ENCODE results near the gene PPIF.

The PPIF gene

GRCh38 chr10:79386637-79387465 lies 39.6 kb downstream of the PPIF start:
- no peak for DNase-seq (ENCODE audit: low read depth, low spot score)

- DNase-seq (ENCODE audit: low read depth, low spot score): no peak
Measured at GRCh38 chr10:79387466-79387973, 40.3 kb downstream of the PPIF start.

GRCh38 chr10:79387974-79388850 lies 40.9 kb downstream of the PPIF start:
- no peak for DNase-seq (ENCODE audit: low read depth, low spot score)

- no peak for DNase-seq (ENCODE audit: low read depth, low spot score)
Measured at GRCh38 chr10:79390057-79390456, 42.8 kb downstream of the PPIF start.

GRCh38 chr10:79390551-79391229 lies 43.4 kb downstream of the PPIF start:
- no peak for DNase-seq (ENCODE audit: low read depth, low spot score)

- DNase-seq (ENCODE audit: low read depth, low spot score): no peak
Measured at GRCh38 chr10:79391231-79392019, 44.2 kb downstream of the PPIF start.

GRCh38 chr10:79392020-79392398 lies 44.7 kb downstream of the PPIF start:
- DNase-seq (ENCODE audit: low read depth, low spot score): no peak

GRCh38 chr10:79392506-79393176 lies 45.4 kb downstream of the PPIF start:
- DNase-seq (ENCODE audit: low read depth, low spot score): no peak

- DNase-seq (ENCODE audit: low read depth, low spot score): no peak
Measured at GRCh38 chr10:79393221-79393923, 46.1 kb downstream of the PPIF start.

- no peak for DNase-seq (ENCODE audit: low read depth, low spot score)
Measured at GRCh38 chr10:79393924-79394610, 46.8 kb downstream of the PPIF start.

- no peak for DNase-seq (ENCODE audit: low read depth, low spot score)
Measured at GRCh38 chr10:79394664-79395063, 47.4 kb downstream of the PPIF start.

- DNase-seq (ENCODE audit: low read depth, low spot score): no peak
Measured at GRCh38 chr10:79396520-79396919, 49.3 kb downstream of the PPIF start.

GRCh38 chr10:79397051-79397450 lies 49.8 kb downstream of the PPIF start:
- no peak for DNase-seq (ENCODE audit: low read depth, low spot score)

GRCh38 chr10:79397575-79398303 lies 50.5 kb downstream of the PPIF start:
- no peak for DNase-seq (ENCODE audit: low read depth, low spot score)

GRCh38 chr10:79398642-79399041 lies 51.4 kb downstream of the PPIF start:
- no peak for DNase-seq (ENCODE audit: low read depth, low spot score)

- DNase-seq (ENCODE audit: low read depth, low spot score): no peak
Measured at GRCh38 chr10:79399223-79399831, 52.1 kb downstream of the PPIF start.

GRCh38 chr10:79400146-79401004 lies 53.1 kb downstream of the PPIF start:
- peak; percentile 9 for DNase-seq (ENCODE audit: low read depth, low spot score)
